ENCODE data around the gene SCRN2.

SCRN2 gene

GRCh38 chr17:47840742-47841487 lies at the start of gene SCRN2:
Gene SCRN2, minus strand, starts transcription at chr17:47841273. Its CDS starts 430 bp downstream, at chr17:47840843.
- peak; percentile 74 for DNase-seq

- no peak for DNase-seq
Observed at GRCh38 chr17:47889734-47890529, 48.9 kb upstream of the SCRN2 start.

GRCh38 chr17:47888293-47888692 lies 47.2 kb upstream of the SCRN2 start:
- DNase-seq: no peak

- no peak for DNase-seq
Observed at GRCh38 chr17:47884905-47885730, 44.0 kb upstream of the SCRN2 start.

GRCh38 chr17:47884427-47884740 lies 43.3 kb upstream of the SCRN2 start:
- DNase-seq: no peak

- DNase-seq: no peak
Observed at GRCh38 chr17:47883589-47884426, 42.7 kb upstream of the SCRN2 start.

GRCh38 chr17:47882695-47883588 lies 41.9 kb upstream of the SCRN2 start:
- no peak for DNase-seq

GRCh38 chr17:47882247-47882646 lies 41.2 kb upstream of the SCRN2 start:
- DNase-seq: no peak

- no peak for DNase-seq
Observed at GRCh38 chr17:47879776-47880454, 38.8 kb upstream of the SCRN2 start.

GRCh38 chr17:47879028-47879585 lies 38.0 kb upstream of the SCRN2 start:
- no peak for DNase-seq

- no peak for DNase-seq
Observed at GRCh38 chr17:47878203-47879027, 37.3 kb upstream of the SCRN2 start.

GRCh38 chr17:47877368-47878034 lies 36.4 kb upstream of the SCRN2 start:
- DNase-seq: no peak

GRCh38 chr17:47875011-47875985 lies 34.2 kb upstream of the SCRN2 start:
- DNase-seq: no peak

- DNase-seq: no peak
Observed at GRCh38 chr17:47873200-47874090, 32.4 kb upstream of the SCRN2 start.

- DNase-seq: no peak
Observed at GRCh38 chr17:47872651-47873161, 31.6 kb upstream of the SCRN2 start.

GRCh38 chr17:47872019-47872650 lies 31.1 kb upstream of the SCRN2 start:
- no peak for DNase-seq
